ENCODE data around the gene CELF2.

DNA sequence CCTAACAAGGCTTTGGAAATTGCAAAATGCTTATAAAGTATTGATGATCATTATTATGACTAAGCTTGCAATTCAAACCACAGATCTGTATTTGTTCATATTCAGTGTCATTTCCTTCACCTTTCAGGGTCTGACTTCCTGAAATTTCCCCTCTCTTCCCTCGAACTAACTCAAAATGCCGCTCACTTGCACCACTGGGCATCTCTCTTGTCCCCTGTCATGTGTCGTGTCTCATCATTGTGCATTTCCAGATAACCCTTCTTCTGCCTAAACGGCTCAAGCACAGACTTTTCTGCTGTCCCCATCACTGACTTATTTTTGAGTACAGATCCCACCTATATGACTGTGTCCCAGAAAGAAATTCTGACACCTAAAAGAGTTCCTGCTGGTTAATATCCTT lies 41.0 kb upstream of the CELF2 start:
- no peak for TF ChIP-seq CTCF (IDR thresholded peaks at IDR 0.05)
- TF ChIP-seq POLR2A (IDR thresholded peaks at IDR 0.05): no peak
- no peak for TF ChIP-seq EP300 (IDR thresholded peaks at IDR 0.05)
- no peak for TF ChIP-seq POLR2AphosphoS5 (IDR thresholded peaks at IDR 0.05)

All from suprapubic skin (tissue), 4 donors.